H1 (cell line): Measurements from ENCODE around the gene TMEM232. TPM values are rescaled to one million over a fixed set of nuclear protein-coding genes. Genes with fewer than 3 reads are reported as not detected.

Experiments used
- CTCF ChIA-PET: fragments of 300-600 bp; sonication (Branson Sonifier 250); formaldehyde crosslinking; loops from one replicate; lab custom pipeline; 2021; ENCODE audit not compliant: partially characterized antibody; lab: Charles Lee
- POLR2A ChIA-PET: fragments of 300-600 bp; sonication (Branson Sonifier 250); formaldehyde crosslinking; loops from one replicate; lab custom pipeline; 2021; ENCODE audit warnings: inconsistent platforms; ENCODE audit not compliant: partially characterized antibody; lab: Charles Lee
- DNase-seq, 2 experiments: peaks; one replicate each; pipeline versions ENCODE4 v3.0.0 to v3.0.0-alpha.2; 2010 to 2022; ENCODE audit warnings: low spot score in 2 of 2, low read depth in 1 of 2, mixed read lengths in 1 of 2
- FAIRE-seq: peaks from 2 replicates; lab custom pipeline; 2011; peaks lifted over from hg19 to GRCh38; lab: Jason Lieb, UNC
- H2AFZ ChIP-seq: 2 replicates; pipeline ENCODE4 v1.8.1; 2012; ENCODE audit warnings: low read length, inconsistent platforms
- H2AK5ac ChIP-seq: 2 replicates; pipeline ENCODE4 v1.6.1; 2013; ENCODE audit warnings: low read depth, low read length
- H2BK120ac ChIP-seq: replicated peaks from 2 replicates; pipeline ENCODE3; 2013; ENCODE audit warnings: low read depth, low read length, inconsistent platforms
- H2BK12ac ChIP-seq: 2 replicates; pipeline ENCODE4 v1.6.1; 2013; ENCODE audit warnings: low read depth, low read length
- H2BK15ac ChIP-seq: 2 replicates; pipeline ENCODE4 v1.6.1; 2013; ENCODE audit warnings: low read length
- H2BK20ac ChIP-seq: 2 replicates; pipeline ENCODE4 v1.6.1; 2013; ENCODE audit warnings: low read length
- H2BK5ac ChIP-seq: 2 replicates; pipeline ENCODE4 v1.6.1; 2013; ENCODE audit warnings: low read depth, low read length
- H3K14ac ChIP-seq: 2 replicates; pipeline ENCODE4 v1.6.1; 2013; ENCODE audit warnings: inconsistent platforms; ENCODE audit not compliant: insufficient read length
- H3K18ac ChIP-seq: 2 replicates; pipeline ENCODE4 v1.6.1; 2013; ENCODE audit warnings: low read length; ENCODE audit errors: extremely low read depth
- H3K23ac ChIP-seq: 2 replicates; pipeline ENCODE4 v1.6.1; 2013; ENCODE audit warnings: inconsistent platforms; ENCODE audit not compliant: insufficient read length
- H3K23me2 ChIP-seq: 2 replicates; pipeline ENCODE4 v1.6.1; 2013; ENCODE audit warnings: low read depth, low read length
- H3K27ac ChIP-seq: 2 replicates; pipeline ENCODE4 v1.6.1; 2011; ENCODE audit warnings: low read depth, low read length, inconsistent platforms
- H3K27me3 ChIP-seq, 4 experiments: replicated peaks in 1 of 4; 1 replicate in 1 of 4; 2 replicates in 3 of 4; pipeline versions ENCODE4 v1.6.1 to v1.8.1; 2011 to 2013; ENCODE audit warnings: low read length in 3 of 4, mild to moderate bottlenecking in 3 of 4, inconsistent platforms in 2 of 4, mixed read lengths in 2 of 4, moderate library complexity in 1 of 4; ENCODE audit not compliant: control insufficient read depth in 3 of 4, insufficient read depth in 3 of 4; ENCODE audit errors: extremely low read depth in 1 of 4
- H3K36me3 ChIP-seq, 4 experiments: 2 replicates each; pipeline versions ENCODE4 v1.6.1 to v1.8.1; 2011 to 2013; ENCODE audit warnings: mild to moderate bottlenecking in 4 of 4, low read length in 3 of 4, moderate library complexity in 2 of 4, control low read depth in 1 of 4, inconsistent platforms in 1 of 4; ENCODE audit not compliant: insufficient read depth in 4 of 4, control insufficient read depth in 2 of 4
- H3K4ac ChIP-seq: replicated peaks from 2 replicates; pipeline ENCODE3; 2013; ENCODE audit warnings: low read length, low read depth, mixed read lengths, inconsistent platforms; ENCODE audit not compliant: insufficient read length
- H3K4me1 ChIP-seq, 4 experiments: replicated peaks in 1 of 4; 1 replicate in 1 of 4; 2 replicates in 3 of 4; pipeline versions ENCODE4 v1.6.1 to v1.8.1; 2011 to 2013; ENCODE audit warnings: low read length in 3 of 4, inconsistent platforms in 2 of 4, mixed read lengths in 1 of 4; ENCODE audit not compliant: insufficient read depth in 4 of 4, control insufficient read depth in 3 of 4
- H3K4me2 ChIP-seq, 2 experiments: 2 replicates each; pipeline versions ENCODE4 v1.6.1 to v1.8.1; 2011 to 2013; ENCODE audit warnings: low read depth in 2 of 2, low read length in 2 of 2, control low read depth in 1 of 2, inconsistent platforms in 1 of 2, mild to moderate bottlenecking in 1 of 2; ENCODE audit not compliant: insufficient read depth in 1 of 2
- H3K4me3 ChIP-seq, 4 experiments: fragments of 200-600, 300-600 bp in 1 of 4; sonication (generic), shearing (Covaris generic), sonication (Bioruptor Twin) in 1 of 4; 2 replicates each; pipeline versions ENCODE4 v1.5.1 to v1.8.1; 2011 to 2016; ENCODE audit warnings: low read length in 4 of 4, low read depth in 3 of 4, control low read depth in 2 of 4, inconsistent platforms in 2 of 4, mild to moderate bottlenecking in 2 of 4, mixed read lengths in 1 of 4, moderate library complexity in 1 of 4; ENCODE audit not compliant: insufficient read depth in 2 of 4; ENCODE audit errors: extremely low read depth in 1 of 4
- H3K56ac ChIP-seq: replicated peaks from 2 replicates; pipeline ENCODE3; 2013; ENCODE audit warnings: low read depth, mild to moderate bottlenecking, mixed read lengths, low read length, inconsistent platforms; ENCODE audit not compliant: insufficient read length
- H3K79me1 ChIP-seq: 2 replicates; pipeline ENCODE4 v1.6.1; 2013; ENCODE audit warnings: low read depth, low read length, control low read depth
- H3K79me2 ChIP-seq, 2 experiments: 2 replicates each; pipeline versions ENCODE4 v1.6.1 to v1.8.1; 2012 to 2013; ENCODE audit warnings: low read length in 2 of 2, mild to moderate bottlenecking in 2 of 2, inconsistent platforms in 1 of 2; ENCODE audit not compliant: insufficient read depth in 2 of 2, control insufficient read depth in 1 of 2
- H3K9ac ChIP-seq, 4 experiments: replicated peaks in 1 of 4; 1 replicate in 1 of 4; 2 replicates in 3 of 4; pipeline versions ENCODE4 v1.6.1 to v1.8.1; 2011 to 2013; ENCODE audit warnings: low read depth in 3 of 4, low read length in 3 of 4, control low read depth in 2 of 4, mild to moderate bottlenecking in 2 of 4, moderate library complexity in 2 of 4, inconsistent platforms in 1 of 4; ENCODE audit errors: extremely low read depth in 1 of 4
- H3K9me3 ChIP-seq, 2 experiments: 2 replicates each; pipeline versions ENCODE4 v1.6.1 to v1.8.1; 2012 to 2013; ENCODE audit warnings: mild to moderate bottlenecking in 2 of 2, moderate library complexity in 2 of 2, control low read depth in 1 of 2, inconsistent platforms in 1 of 2, low read depth in 1 of 2, low read length in 1 of 2, mixed read lengths in 1 of 2; ENCODE audit not compliant: insufficient read depth in 2 of 2
- H4K20me1 ChIP-seq, 2 experiments: replicated peaks in 1 of 2; 2 replicates each; pipeline versions ENCODE3 to v1.8.1; 2011 to 2013; ENCODE audit warnings: inconsistent platforms in 2 of 2, low read length in 2 of 2, mild to moderate bottlenecking in 1 of 2; ENCODE audit not compliant: insufficient read depth in 2 of 2, control insufficient read depth in 1 of 2
- H4K5ac ChIP-seq: 2 replicates; pipeline ENCODE4 v1.6.1; 2013; ENCODE audit warnings: low read length, low read depth, mixed read lengths, inconsistent platforms; ENCODE audit not compliant: insufficient read length
- H4K8ac ChIP-seq: 2 replicates; pipeline ENCODE4 v1.8.0; 2013; ENCODE audit warnings: mild to moderate bottlenecking, moderate library complexity, low read length, inconsistent platforms; ENCODE audit not compliant: insufficient read depth; ENCODE audit errors: extremely low read depth
- H4K91ac ChIP-seq: replicated peaks from 2 replicates; pipeline ENCODE3; 2013; ENCODE audit warnings: low read length, mixed read lengths, inconsistent platforms; ENCODE audit not compliant: insufficient read length
- TBP ChIP-seq: IDR thresholded peaks from 2 replicates; pipeline ENCODE4 v1.6.1; 2011; ENCODE audit warnings: low read depth, low read length, improper control_type of control experiment
- polyA plus RNA-seq, 7 experiments: library from polyadenylated mRNA; depleted of rRNA in 3 of 7; stranded (reverse) in 5 of 7; unstranded in 2 of 7; fragments of >200 nt in 5 of 7; fragments of 200-250 nt in 2 of 7; gene quantifications; 1 replicate in 5 of 7; 2 replicates in 1 of 7; 4 replicates in 1 of 7; pipeline versions ENCODE4 v1.2.1 to v1.2.3, GENCODE V29; 2011 to 2013; ENCODE audit warnings: missing spikeins in 2 of 7, mixed read lengths in 2 of 7
- total RNA-seq: library from RNA; stranded (reverse); fragmentation: NEBNext Ultra II Directional; extraction: Animal tissue kit (Norgen Biotek cat#: 25700); gene quantifications from 2 replicates; pipeline ENCODE4 v1.2.1, GENCODE V29; 2021

Gene TMEM232
- total and polyA plus RNA-seq, 2 of the 8 experiments (the other 6 are each of a cell fraction or from before 2014, with no cell fraction given), result 0.38 to 1.3 TPM

GRCh38 chr5:110431603-110432002 lies 294.9 kb downstream of the TMEM232 start:
- Histone ChIP-seq H2BK120ac (no peak overlapping the region), H3K56ac (no peak overlapping the region), H4K91ac (no peak overlapping the region), H2BK20ac (no peak overlapping the region), H3K4me3 (no peak overlapping the region), H3K23me2 (no peaks in the 10 kb centered on the region; the same call in 1 of the 2 replicates), H4K20me1 (no peaks in the 10 kb centered on the region), H2AFZ (no peak overlapping the region), H3K79me2 (no peaks in the 10 kb centered on the region), H3K27ac (no peak overlapping the region), H2AK5ac (no peak overlapping the region), H3K14ac (no peak overlapping the region), H3K4ac (no peak overlapping the region), H4K5ac (no peak overlapping the region), H3K23ac (no peak overlapping the region), H3K27me3 (no peaks in the 10 kb centered on the region), H2BK15ac (no peak overlapping the region), H3K18ac (no peak overlapping the region), H2BK5ac (no peak overlapping the region), H3K4me2 (no peak overlapping the region), H4K8ac (no peak overlapping the region), H3K9me3 (no peaks in the 10 kb centered on the region), H3K79me1 (no peaks in the 10 kb centered on the region), H2BK12ac (no peak overlapping the region), H3K9ac (no peak overlapping the region), H3K36me3 (no peaks in the 10 kb centered on the region), H3K4me1 (no peaks in the 10 kb centered on the region)
- POLR2A ChIA-PET, result no interaction called here
- CTCF ChIA-PET, result interaction anchor here (1.0 kb wide), 1 partner anchor 9 kb away, joined by 3 read pairs; no protein-coding TSS in a partner anchor
- no peak for DNase-seq
- FAIRE-seq, result no peak
- no peak for TF ChIP-seq TBP
